Keratinocyte (primary cell): Measurements from ENCODE around the gene DENND5B. TPM values are rescaled to one million over a fixed set of nuclear protein-coding genes. Genes with fewer than 3 reads are reported as not detected.

Experiments
- DNase-seq: peaks from one replicate; pipeline ENCODE4 v3.0.0-alpha.2; 2011; ENCODE audit warnings: low read depth, missing footprints, low spot score
- FAIRE-seq: peaks from 2 replicates; lab custom pipeline; 2011; peaks lifted over from hg19 to GRCh38; lab: Jason Lieb, UNC
- H2AFZ ChIP-seq: 2 replicates; pipeline ENCODE4 v1.6.0; 2012; ENCODE audit warnings: low read length, control low read depth, inconsistent platforms; ENCODE audit not compliant: control insufficient read depth
- H3K27ac ChIP-seq: 2 replicates; pipeline ENCODE4 v1.5.1; 2011; ENCODE audit warnings: low read length; ENCODE audit not compliant: control insufficient read depth, insufficient read depth
- H3K27me3 ChIP-seq: 3 replicates; pipeline ENCODE4 v1.6.0; 2011; ENCODE audit warnings: low read length; ENCODE audit not compliant: control insufficient read depth, insufficient read depth; ENCODE audit errors: extremely low read depth
- H3K36me3 ChIP-seq, 2 experiments: 2 replicates in 1 of 2; 3 replicates in 1 of 2; pipeline ENCODE4 v1.5.1; 2011; ENCODE audit warnings: low read length in 2 of 2, mild to moderate bottlenecking in 1 of 2; ENCODE audit not compliant: control insufficient read depth in 2 of 2, insufficient read depth in 2 of 2; ENCODE audit errors: extremely low read depth in 1 of 2
- H3K4me1 ChIP-seq: 3 replicates; pipeline ENCODE4 v1.5.1; 2011; ENCODE audit warnings: low read length; ENCODE audit not compliant: control insufficient read depth, insufficient read depth; ENCODE audit errors: extremely low read depth
- H3K4me2 ChIP-seq: 3 replicates; pipeline ENCODE4 v1.6.0; 2011; ENCODE audit warnings: low read depth, low read length; ENCODE audit not compliant: control insufficient read depth, insufficient read depth; ENCODE audit errors: extremely low read depth
- H3K4me3 ChIP-seq, 3 experiments: fragments of 200-600 bp in 1 of 3; sonication (generic) in 1 of 3; 2 replicates in 2 of 3; 3 replicates in 1 of 3; pipeline ENCODE4 v1.5.1; 2011 to 2016; ENCODE audit warnings: low read length in 3 of 3, mild to moderate bottlenecking in 3 of 3, control low read depth in 2 of 3, inconsistent platforms in 1 of 3, low read depth in 1 of 3, mixed read lengths in 1 of 3, mixed run types in 1 of 3, moderate library complexity in 1 of 3; ENCODE audit not compliant: control insufficient read depth in 2 of 3, insufficient read depth in 2 of 3; ENCODE audit errors: extremely low read depth in 1 of 3
- H3K79me2 ChIP-seq: 2 replicates; pipeline ENCODE4 v1.6.0; 2012; ENCODE audit warnings: low read length; ENCODE audit not compliant: control insufficient read depth, insufficient read depth
- H3K9ac ChIP-seq: 3 replicates; pipeline ENCODE4 v1.6.0; 2011; ENCODE audit warnings: low read length; ENCODE audit not compliant: control insufficient read depth, insufficient read depth; ENCODE audit errors: extremely low read depth
- H3K9me1 ChIP-seq: 3 replicates; pipeline ENCODE4 v1.6.0; 2011; ENCODE audit warnings: low read length; ENCODE audit not compliant: control insufficient read depth, insufficient read depth; ENCODE audit errors: extremely low read depth
- H3K9me3 ChIP-seq: 2 replicates; pipeline ENCODE4 v1.5.1; 2012; ENCODE audit warnings: low read depth, low read length; ENCODE audit not compliant: control insufficient read depth
- H4K20me1 ChIP-seq: 3 replicates; pipeline ENCODE4 v1.6.0; 2011; ENCODE audit warnings: low read length; ENCODE audit not compliant: control insufficient read depth, insufficient read depth; ENCODE audit errors: extremely low read depth
- CTCF ChIP-seq, 3 experiments: IDR thresholded peaks in 1 of 3; conservative IDR thresholded peaks in 1 of 3; optimal IDR thresholded peaks in 1 of 3; 2 replicates in 2 of 3; 3 replicates in 1 of 3; pipeline versions ENCODE3 to v1.5.1; 2011; ENCODE audit warnings: low read length in 3 of 3, mild to moderate bottlenecking in 3 of 3, moderate library complexity in 2 of 3, control low read depth in 1 of 3, inconsistent platforms in 1 of 3; ENCODE audit not compliant: insufficient read depth in 2 of 3; ENCODE audit errors: extremely low read depth in 1 of 3
- EZH2 ChIP-seq: IDR thresholded peaks from one replicate; pipeline ENCODE4 v1.6.1; 2012; ENCODE audit warnings: inconsistent platforms, mild to moderate bottlenecking, low read length, moderate library complexity
- dilution Hi-C: fragments of 300-500 bp; cut with MboI; formaldehyde crosslinking; loops from one replicate; pipeline ENCODE4 v1.7.0; 2020; ENCODE audit warnings: low sequenced_read_pairs; ENCODE audit not compliant: extremely low pct_ligation_motif_present
- polyA plus RNA-seq, 5 experiments: library from polyadenylated mRNA; depleted of rRNA in 3 of 5; stranded (reverse) in 3 of 5; stranded (forward) in 1 of 5; unstranded in 1 of 5; fragments of >200 nt; gene quantifications; 1 replicate in 1 of 5; 2 replicates in 3 of 5; 3 replicates in 1 of 5; pipeline versions ENCODE4 v1.2.1 to v1.2.3, GENCODE V29; 2011 to 2012; ENCODE audit warnings: missing spikeins in 2 of 5, low read depth in 1 of 5, low replicate concordance in 1 of 5

DENND5B gene
- polyA plus RNA-seq, 1 donor (not counting 4 experiments of a cell fraction or from before 2014, with no cell fraction given) = 4.7 TPM

DNA sequence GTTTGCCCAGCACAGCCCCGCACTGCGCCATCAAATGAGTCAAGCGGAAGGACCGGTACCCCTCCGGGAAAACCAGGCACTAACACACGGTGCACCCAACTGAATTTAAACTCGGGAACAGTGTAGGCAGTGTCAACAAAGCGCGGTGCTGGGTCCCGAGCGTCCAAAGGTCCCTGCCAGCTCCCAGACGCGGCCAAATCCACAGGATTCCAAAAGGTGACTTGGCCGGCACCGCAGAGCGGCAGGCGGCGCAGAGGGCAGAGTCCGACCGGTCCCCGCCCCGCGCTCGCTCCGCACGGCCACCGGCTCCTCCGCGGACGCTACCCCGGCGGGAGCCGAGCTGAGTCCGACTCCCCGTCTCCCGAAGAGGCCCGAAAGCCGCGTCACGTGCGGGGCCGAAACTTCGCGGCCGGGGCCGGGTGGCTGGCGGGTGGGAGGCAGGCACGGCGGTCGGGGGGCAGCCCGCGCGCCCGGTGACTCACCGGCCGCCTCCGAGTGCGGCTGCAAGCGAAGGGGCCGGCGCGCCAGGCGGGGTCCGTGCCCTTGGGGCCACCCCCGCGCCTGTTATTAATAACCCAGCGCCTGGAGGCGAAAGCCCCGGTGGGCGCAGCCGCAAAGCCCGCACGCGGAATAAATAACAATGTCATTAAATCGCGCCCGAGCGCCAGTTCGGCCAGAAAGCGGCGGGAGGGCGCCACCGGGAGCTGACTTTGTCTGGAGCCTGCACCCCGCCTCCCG lies 863 bp downstream of the DENND5B start:
- peaks cover 2% of the 10 kb centered on the region for H3K79me2 ChIP-seq
- no peak for TF ChIP-seq EZH2
- peak in 1 of 3 experiments; percentile 32 for TF ChIP-seq CTCF (optimal IDR thresholded peaks at IDR 0.05 in 1 of 3, IDR thresholded peaks at IDR 0.05 in 1 of 3, conservative IDR thresholded peaks at IDR 0.05 in 1 of 3; ENCODE audit: extremely low read depth in 1 of 3, insufficient read depth in 2 of 3, low read length in 3 of 3)
- H3K9me3 ChIP-seq = no peaks in the 10 kb centered on the region
- H3K9me1 ChIP-seq = no peaks in the 10 kb centered on the region
- peak overlapping the region; percentile 73 for H3K4me2 ChIP-seq
- H3K36me3 ChIP-seq = no peaks in the 10 kb centered on the region
- H3K9ac ChIP-seq = peak overlapping the region; percentile 82
- no peaks in the 10 kb centered on the region for H3K27me3 ChIP-seq
- DNase-seq (no peak), FAIRE-seq (no peak)
- H3K4me1 ChIP-seq = peaks cover 5% of the 10 kb centered on the region
- dilution Hi-C loops = no loop called here
- no peaks in the 10 kb centered on the region for H4K20me1 ChIP-seq
- H3K27ac ChIP-seq = peak overlapping the region; percentile 55
- peak overlapping the region; percentile 64 for H2AFZ ChIP-seq
- peak overlapping the region; percentile 70 to 82 (median 80) for H3K4me3 ChIP-seq

DNA sequence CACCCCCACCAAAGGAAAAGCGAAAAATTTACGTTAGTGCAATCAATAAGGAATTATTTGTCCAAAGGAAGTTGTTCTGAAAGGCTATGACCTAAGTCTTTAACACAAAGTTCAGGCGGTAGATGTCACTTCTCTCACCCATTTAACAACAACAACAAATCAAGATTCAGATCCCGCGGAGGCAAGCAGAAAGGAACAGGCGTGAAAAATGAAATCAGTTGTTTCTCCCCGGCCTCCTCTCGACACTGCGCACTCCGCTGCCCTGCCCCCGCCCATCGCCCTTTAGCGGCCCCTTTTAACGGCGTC lies 1.4 kb downstream of the DENND5B start:
- TF ChIP-seq CTCF (optimal IDR thresholded peaks at IDR 0.05 in 1 of 3, IDR thresholded peaks at IDR 0.05 in 1 of 3, conservative IDR thresholded peaks at IDR 0.05 in 1 of 3; ENCODE audit: extremely low read depth in 1 of 3, insufficient read depth in 2 of 3, low read length in 3 of 3) (no peak), EZH2 (no peak)
- Histone ChIP-seq H3K36me3 (no peaks in the 10 kb centered on the region), H3K27ac (peak overlapping the region; percentile 55), H3K9ac (peak overlapping the region; percentile 82), H2AFZ (peak overlapping the region; percentile 64), H3K4me1 (peaks cover 5% of the 10 kb centered on the region), H3K4me3 (peak overlapping the region; percentile 70 to 82 (median 80)), H3K9me1 (no peaks in the 10 kb centered on the region), H3K9me3 (no peaks in the 10 kb centered on the region), H3K79me2 (peaks cover 2% of the 10 kb centered on the region), H3K4me2 (peak overlapping the region; percentile 73), H4K20me1 (no peaks in the 10 kb centered on the region), H3K27me3 (no peaks in the 10 kb centered on the region)
- dilution Hi-C loops = no loop called here
- no peak for FAIRE-seq
- DNase-seq = no peak
